ENCODE data around the gene FKBP9. TPM values are rescaled to one million over a fixed set of nuclear protein-coding genes. Genes with fewer than 3 reads are reported as not detected.
"Not testable (repeated sequence)": the region's sequence is repeated elsewhere in the genome, so short reads cannot be mapped to it uniquely, and the experiment has no call there.

Gene FKBP9
- total RNA-seq, 5 donors from 2014 or later (not counting 1 experiment from before 2014, with no cell fraction given), result 1.1 to 1.9 (median 1.6) TPM; not detected in 2

GRCh38 chr7:32979902-32980301 is 22.7 kb downstream of the FKBP9 start:
- H3K27me3 Mint-ChIP-seq; DNase-seq; H3K4me3 Mint-ChIP-seq; H3K9me3 ChIP-seq; H3K27me3 ChIP-seq (replicated peaks in 1 of 2; ENCODE audit: control insufficient read depth in 2 of 2, extremely low read depth in 1 of 2, insufficient read depth in 2 of 2, low read length in 1 of 2); H3K27ac ChIP-seq (ENCODE audit: low read length); H3K36me3 Mint-ChIP-seq; H3K4me1 ChIP-seq (ENCODE audit: control insufficient read depth in 1 of 2, extremely low read depth in 1 of 2, insufficient read depth in 2 of 2, low read length in 2 of 2); H3K36me3 ChIP-seq (ENCODE audit: control insufficient read depth in 2 of 2, extremely low read depth in 1 of 2, insufficient read depth in 1 of 2, low read length in 1 of 2); ATAC-seq (replicated peaks in 1 of 4); H3K27ac Mint-ChIP-seq; H3K9me3 Mint-ChIP-seq; CTCF ChIA-PET; POLR2A ChIA-PET; H3K4me1 Mint-ChIP-seq; H3K4me3 ChIP-seq (ENCODE audit: control insufficient read depth in 1 of 2, extremely low read depth in 1 of 2, low read length in 1 of 2): not testable (repeated sequence)
- no CpG with 5 or more reads among the region's 2 CpGs for WGBS (ENCODE audit: insufficient coverage)

DNA sequence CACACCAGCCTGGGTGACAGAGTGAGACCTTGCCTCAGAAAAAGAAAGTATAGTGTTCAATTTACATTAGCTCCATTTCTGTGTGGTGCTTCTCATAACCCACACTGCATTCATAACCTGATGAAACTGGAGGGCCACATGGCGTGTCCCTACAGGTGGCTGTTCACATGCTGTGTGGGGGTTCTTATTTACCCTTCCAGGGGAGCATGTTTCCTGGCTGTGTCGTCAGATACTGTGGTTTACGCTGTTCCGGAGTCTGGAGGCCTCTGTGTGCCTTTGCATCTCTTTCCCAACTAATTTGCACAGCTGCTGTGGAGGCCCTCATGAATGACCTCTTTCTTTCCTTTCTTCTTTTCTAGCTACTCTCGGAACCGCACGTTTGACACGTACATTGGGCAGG is 30.9 kb downstream of the FKBP9 start:
- not testable (repeated sequence) for ATAC-seq (replicated peaks in 1 of 4)
- WGBS (ENCODE audit: insufficient coverage), result no CpG with 5 or more reads among the region's 8 CpGs

GRCh38 chr7:32991068-32991585 is 33.9 kb downstream of the FKBP9 start:
- H3K4me3 Mint-ChIP-seq; ATAC-seq (replicated peaks in 1 of 4); POLR2A ChIA-PET; CTCF ChIA-PET; H3K9me3 ChIP-seq; H3K36me3 Mint-ChIP-seq; H3K4me3 ChIP-seq (ENCODE audit: control insufficient read depth in 1 of 2, extremely low read depth in 1 of 2, low read length in 1 of 2); H3K27ac ChIP-seq (ENCODE audit: low read length); H3K27ac Mint-ChIP-seq; DNase-seq; H3K36me3 ChIP-seq (ENCODE audit: control insufficient read depth in 2 of 2, extremely low read depth in 1 of 2, insufficient read depth in 1 of 2, low read length in 1 of 2); H3K9me3 Mint-ChIP-seq: not testable (repeated sequence)
- no CpG with 5 or more reads among the region's 5 CpGs for WGBS (ENCODE audit: insufficient coverage)
- H3K27me3 ChIP-seq (replicated peaks in 1 of 2; ENCODE audit: control insufficient read depth in 2 of 2, extremely low read depth in 1 of 2, insufficient read depth in 2 of 2, low read length in 1 of 2), result peaks cover 0 to 22% of the 10 kb centered on the region in 2 experiments
- Mint-ChIP-seq H3K27me3 (peaks cover 7 to 17% of the 10 kb centered on the region in 2 donors), H3K4me1 (peaks cover 13 to 25% (median 24%) of the 10 kb centered on the region in 3 donors)
- H3K4me1 ChIP-seq (ENCODE audit: control insufficient read depth in 1 of 2, extremely low read depth in 1 of 2, insufficient read depth in 2 of 2, low read length in 2 of 2), result peaks cover 4 to 15% of the 10 kb centered on the region in 2 experiments

More for the DNA sequence above, 30.9 kb downstream of the FKBP9 start:
- H3K27ac Mint-ChIP-seq, result peak overlapping the region in 1 of 2 donors; percentile 65
- H3K9me3 ChIP-seq; POLR2A ChIA-PET; H3K9me3 Mint-ChIP-seq; H3K36me3 ChIP-seq (ENCODE audit: control insufficient read depth in 2 of 2, extremely low read depth in 1 of 2, insufficient read depth in 1 of 2, low read length in 1 of 2); H3K4me3 Mint-ChIP-seq; H3K4me3 ChIP-seq (ENCODE audit: control insufficient read depth in 1 of 2, extremely low read depth in 1 of 2, low read length in 1 of 2); H3K27ac ChIP-seq (ENCODE audit: low read length); H3K36me3 Mint-ChIP-seq; DNase-seq: not testable (repeated sequence)
- peaks cover 7 to 20% of the 10 kb centered on the region in 2 donors for H3K27me3 Mint-ChIP-seq
- peaks cover 0 to 22% of the 10 kb centered on the region in 2 experiments for H3K27me3 ChIP-seq (replicated peaks in 1 of 2; ENCODE audit: control insufficient read depth in 2 of 2, extremely low read depth in 1 of 2, insufficient read depth in 2 of 2, low read length in 1 of 2)
- CTCF ChIA-PET, result interaction anchor here in 1 of 2 donors (0.6 to 0.8 kb wide), 2 partner anchors 20 to 141 kb away, joined by 3 to 5 read pairs; no protein-coding TSS in a partner anchor
- peaks cover 4 to 15% of the 10 kb centered on the region in 2 experiments for H3K4me1 ChIP-seq (ENCODE audit: control insufficient read depth in 1 of 2, extremely low read depth in 1 of 2, insufficient read depth in 2 of 2, low read length in 2 of 2)
- H3K4me1 Mint-ChIP-seq, result peaks cover 13 to 23% (median 22%) of the 10 kb centered on the region in 3 donors

DNA sequence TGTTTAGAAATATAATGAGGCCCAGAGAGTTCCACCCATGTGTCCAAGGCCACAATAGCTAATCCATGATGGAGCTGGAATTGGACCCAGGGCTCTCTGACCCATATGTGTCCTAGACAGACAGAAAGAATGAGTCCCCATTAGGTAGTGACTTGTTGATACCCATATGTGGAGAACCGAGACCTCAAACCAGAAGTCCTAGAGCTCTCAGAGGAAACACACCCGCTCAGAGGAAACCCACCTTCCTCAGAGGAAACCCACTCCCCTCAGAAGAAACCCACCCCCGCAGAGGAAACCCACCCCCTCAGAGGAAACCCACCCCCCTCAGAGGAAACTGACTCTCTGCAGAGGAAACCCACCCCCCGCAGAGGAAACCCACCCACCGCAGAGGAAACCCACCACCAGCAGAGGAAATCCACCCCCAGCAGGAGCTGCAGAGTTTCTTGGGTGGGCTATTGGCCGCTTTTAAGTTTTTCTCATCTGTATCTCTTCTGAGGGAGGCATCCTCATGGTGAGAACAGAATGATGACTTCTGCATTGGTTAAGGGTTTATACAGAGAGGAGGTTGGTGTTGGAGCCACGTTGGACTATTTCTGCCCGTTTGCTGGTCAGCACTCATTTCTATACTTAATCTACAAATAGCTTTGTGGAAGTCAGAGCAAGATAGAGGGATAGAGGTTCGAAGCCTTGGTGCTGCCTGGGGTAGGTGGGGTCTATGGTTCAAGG is 34.9 kb downstream of the FKBP9 start:
- H3K9me3 Mint-ChIP-seq; H3K4me3 ChIP-seq (ENCODE audit: control insufficient read depth in 1 of 2, extremely low read depth in 1 of 2, low read length in 1 of 2); POLR2A ChIA-PET; H3K9me3 ChIP-seq; H3K36me3 Mint-ChIP-seq; H3K36me3 ChIP-seq (ENCODE audit: control insufficient read depth in 2 of 2, extremely low read depth in 1 of 2, insufficient read depth in 1 of 2, low read length in 1 of 2); H3K27ac Mint-ChIP-seq; H3K4me3 Mint-ChIP-seq; H3K27ac ChIP-seq (ENCODE audit: low read length): not testable (repeated sequence)
- CTCF ChIA-PET, result interaction anchor here in 1 of 2 donors (0.6 kb wide), 1 partner anchor 146 kb away, joined by 4 read pairs; no protein-coding TSS in a partner anchor
- DNase-seq (peak in 5 of 35 experiments; percentile 2 to 11 (median 4)), ATAC-seq (replicated peaks in 1 of 4) (peak; percentile 27 to 58 (median 36))
- peaks cover 0 to 18% of the 10 kb centered on the region in 2 experiments for H3K27me3 ChIP-seq (replicated peaks in 1 of 2; ENCODE audit: control insufficient read depth in 2 of 2, extremely low read depth in 1 of 2, insufficient read depth in 2 of 2, low read length in 1 of 2)
- H3K4me1 ChIP-seq (ENCODE audit: control insufficient read depth in 1 of 2, extremely low read depth in 1 of 2, insufficient read depth in 2 of 2, low read length in 2 of 2), result peaks cover 4 to 15% of the 10 kb centered on the region in 2 experiments
- Mint-ChIP-seq H3K27me3 (peaks cover 7 to 17% of the 10 kb centered on the region in 2 donors), H3K4me1 (peaks cover 13 to 25% (median 24%) of the 10 kb centered on the region in 3 donors)
- 0% methylated on average over 1 of the region's 9 CpGs for WGBS (ENCODE audit: insufficient coverage)

DNA sequence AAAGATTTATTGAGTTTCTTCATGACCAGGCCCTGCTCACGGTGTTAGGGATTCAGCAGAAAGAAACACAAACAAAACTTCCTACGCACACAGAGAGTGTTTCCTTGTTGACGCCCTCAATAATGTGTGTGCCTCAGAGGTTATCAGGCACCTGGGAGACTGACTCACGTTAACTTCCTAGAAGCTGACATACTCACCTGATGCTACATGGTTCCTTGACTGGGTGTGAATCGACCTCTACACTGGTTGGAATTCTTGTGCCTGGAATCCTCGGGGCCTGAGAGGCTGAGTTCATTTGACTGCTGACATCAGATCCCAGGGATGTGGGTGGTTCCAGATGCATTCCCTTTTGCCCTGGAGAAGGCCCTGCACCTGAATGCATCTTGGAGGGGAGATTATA is 35.5 kb downstream of the FKBP9 start:
- POLR2A ChIA-PET; H3K36me3 ChIP-seq (ENCODE audit: control insufficient read depth in 2 of 2, extremely low read depth in 1 of 2, insufficient read depth in 1 of 2, low read length in 1 of 2); H3K4me3 ChIP-seq (ENCODE audit: control insufficient read depth in 1 of 2, extremely low read depth in 1 of 2, low read length in 1 of 2); H3K4me3 Mint-ChIP-seq; DNase-seq; H3K9me3 ChIP-seq; H3K27ac ChIP-seq (ENCODE audit: low read length); H3K27ac Mint-ChIP-seq; H3K36me3 Mint-ChIP-seq; H3K9me3 Mint-ChIP-seq: not testable (repeated sequence)
- CTCF ChIA-PET, result interaction anchor here in 1 of 2 donors (0.6 kb wide), 1 partner anchor 147 kb away, joined by 4 read pairs; no protein-coding TSS in a partner anchor
- Mint-ChIP-seq H3K4me1 (peaks cover 13 to 25% (median 24%) of the 10 kb centered on the region in 3 donors), H3K27me3 (peaks cover 9 to 17% of the 10 kb centered on the region in 2 donors)
- H3K4me1 ChIP-seq (ENCODE audit: control insufficient read depth in 1 of 2, extremely low read depth in 1 of 2, insufficient read depth in 2 of 2, low read length in 2 of 2), result peaks cover 4 to 15% of the 10 kb centered on the region in 2 experiments
- peak in 3 of 4 experiments; percentile 36 to 64 (median 44) for ATAC-seq (replicated peaks in 1 of 4)
- H3K27me3 ChIP-seq (replicated peaks in 1 of 2; ENCODE audit: control insufficient read depth in 2 of 2, extremely low read depth in 1 of 2, insufficient read depth in 2 of 2, low read length in 1 of 2), result peaks cover 0 to 18% of the 10 kb centered on the region in 2 experiments
- no CpG with 5 or more reads among the region's 6 CpGs for WGBS (ENCODE audit: insufficient coverage)

DNA sequence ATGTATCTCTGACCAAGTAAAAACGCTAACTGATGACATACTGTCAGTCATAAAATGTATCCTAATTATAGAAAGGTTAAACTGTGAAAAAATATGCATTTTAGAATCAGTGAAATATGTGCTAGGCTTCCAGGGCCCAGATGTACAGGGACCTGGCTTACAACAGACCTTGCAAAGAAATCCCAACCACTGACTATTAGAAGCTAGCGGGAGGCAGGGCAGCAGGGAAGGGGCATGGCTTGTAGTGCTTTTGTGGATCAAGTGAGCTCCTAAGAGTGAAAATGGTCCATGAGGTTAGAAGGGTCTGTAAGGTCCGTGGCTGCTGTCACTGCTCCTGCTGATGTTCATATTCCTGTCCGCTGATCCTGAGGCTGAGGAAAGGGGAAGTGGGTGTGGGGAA is 40.7 kb downstream of the FKBP9 start:
- H3K36me3 Mint-ChIP-seq, H3K27me3 Mint-ChIP-seq, POLR2A ChIA-PET: not testable (repeated sequence)

More for the DNA sequence above, 40.7 kb downstream of the FKBP9 start:
- H3K9me3 Mint-ChIP-seq; H3K27ac Mint-ChIP-seq; DNase-seq; H3K27ac ChIP-seq (ENCODE audit: low read length); H3K4me3 ChIP-seq (ENCODE audit: control insufficient read depth in 1 of 2, extremely low read depth in 1 of 2, low read length in 1 of 2); H3K4me1 ChIP-seq (ENCODE audit: control insufficient read depth in 1 of 2, extremely low read depth in 1 of 2, insufficient read depth in 2 of 2, low read length in 2 of 2); H3K27me3 ChIP-seq (replicated peaks in 1 of 2; ENCODE audit: control insufficient read depth in 2 of 2, extremely low read depth in 1 of 2, insufficient read depth in 2 of 2, low read length in 1 of 2); H3K4me3 Mint-ChIP-seq; CTCF ChIA-PET; ATAC-seq (replicated peaks in 1 of 4); H3K36me3 ChIP-seq (ENCODE audit: control insufficient read depth in 2 of 2, extremely low read depth in 1 of 2, insufficient read depth in 1 of 2, low read length in 1 of 2); H3K9me3 ChIP-seq: not testable (repeated sequence)
- H3K4me1 Mint-ChIP-seq, result peaks cover 8 to 13% (median 10%) of the 10 kb centered on the region in 3 donors
- no CpG with 5 or more reads among the region's 4 CpGs for WGBS (ENCODE audit: insufficient coverage)

All from T-cell (primary cell).